C4-2B (cell line): ENCODE measurements around the gene IRF4.

Source experiments
- CTCF ChIP-seq: fragments of 450-650 bp; conservative IDR thresholded peaks from 2 replicates; pipeline ENCODE4 v1.5.1; 2017; ENCODE audit warnings: mild to moderate bottlenecking
- ZFX ChIP-seq: fragments of 450-650 bp; IDR thresholded peaks from 2 replicates; pipeline ENCODE4 v1.6.1; 2017

GRCh38 chr6:365835-366234 lies 25.7 kb upstream of the IRF4 start:
- TF ChIP-seq CTCF (no peak), ZFX (no peak)
